Pancreas (tissue), 10 donors: Measurements from ENCODE around the gene ALDOB. TPM values are rescaled to one million over a fixed set of nuclear protein-coding genes. Genes with fewer than 3 reads are reported as not detected.

Experiments
- ATAC-seq, 4 donors: fragments of 200-7000 bp; cut with Tn5 transposase; one replicate each; pipeline versions ENCODE4 v1.8.0 to v1.9.1; 2020; ENCODE audit warnings: mild to moderate bottlenecking in 4 of 4, moderate library complexity in 4 of 4
- DNase-seq, 6 donors: peaks; one replicate each; pipeline ENCODE4 v3.0.0-alpha.2; 2020
- FAIRE-seq: peaks from 2 replicates; lab custom pipeline; 2012; peaks lifted over from hg19 to GRCh38; lab: Jason Lieb, UNC
- H3K27ac ChIP-seq, 4 donors: fragments of 200-600 bp; sonication (generic); 1 replicate in 3 of 4; 2 replicates in 1 of 4; pipeline versions ENCODE4 v1.5.0 to v1.8.0; 2020
- H3K27me3 ChIP-seq, 4 donors: fragments of 200-600 bp; one replicate each; pipeline ENCODE4 v1.8.0; 2021
- H3K36me3 ChIP-seq, 3 donors: fragments of 200-600 bp; sonication (generic) in 1 of 3; one replicate each; pipeline versions ENCODE4 v1.5.0 to v1.8.0; 2020 to 2021
- H3K4me1 ChIP-seq, 3 donors: fragments of 200-600 bp; one replicate each; pipeline ENCODE4 v1.8.0; 2021
- H3K4me3 ChIP-seq, 4 donors: fragments of 200-600 bp; sonication (generic) in 2 of 4; one replicate each; pipeline versions ENCODE4 v1.5.0 to v1.8.0; 2020 to 2021
- H3K9me3 ChIP-seq, 4 donors: fragments of 200-600 bp; one replicate each; pipeline ENCODE4 v1.8.0; 2021
- WGBS, 2 donors: extraction: QIAGEN DNeasy Blood & Tissue Kit; methylation state at CpG; one replicate each; pipeline ENCODE4 v1.1.7; 2013; 5-methylcytosine and 5-hydroxymethylcytosine counted together
- intact Hi-C, 3 donors: fragments of 100-400 bp; cut with DNase I; formaldehyde crosslinking; loops; one replicate each; pipeline versions ENCODE4 v1.11.1 to v1.14.2; 2022
- polyA plus RNA-seq, 2 donors: library from polyadenylated mRNA; stranded (reverse); fragments of 200-250 nt; gene quantifications; one replicate each; pipeline ENCODE4 v1.2.3, GENCODE V29; 2013
- total RNA-seq, 6 donors: library from RNA; stranded (reverse); fragmentation: NEBNext Ultra II Directional in 4 of 6; extraction: Animal tissue kit (Norgen Biotek cat#: 25700) in 4 of 6; gene quantifications; one replicate each; pipeline versions ENCODE4 v1.2.1 to v1.2.4, GENCODE V29; 2021 to 2023
- TF ChIP-seq, protein P1 (sequence below), 4 donors: fragments of 200-600 bp; sonication (generic) in 3 of 4; IDR thresholded peaks; one replicate each; pipeline versions ENCODE4 v1.5.0 to v1.8.0; 2021; ENCODE audit warnings: antibody characterized with exemption in 4 of 4
- donor health status: healthy with polysubstance abuse.
- donor health status: DM: no; HTN: no; CAD: no; lungs with moderate emphysema.
- donor health status: DM: no; HTN: no; CAD: no.
- donor health status: control.
- donor health status: control.
- donor health status: Bipolar disorder and iron deficiency.
- donor health status: DM: yes; HTN: yes; CAD: no.
- donor health status: DM: no; HTN: no; CAD: no.
- donor health status: DM: no; HTN: no; CAD: no.
- donor health status: DM: yes; HTN: yes; CAD: no.

ALDOB gene
- total and polyA plus RNA-seq, 8 donors = 75.0 to 856 (median 287) TPM

DNA sequence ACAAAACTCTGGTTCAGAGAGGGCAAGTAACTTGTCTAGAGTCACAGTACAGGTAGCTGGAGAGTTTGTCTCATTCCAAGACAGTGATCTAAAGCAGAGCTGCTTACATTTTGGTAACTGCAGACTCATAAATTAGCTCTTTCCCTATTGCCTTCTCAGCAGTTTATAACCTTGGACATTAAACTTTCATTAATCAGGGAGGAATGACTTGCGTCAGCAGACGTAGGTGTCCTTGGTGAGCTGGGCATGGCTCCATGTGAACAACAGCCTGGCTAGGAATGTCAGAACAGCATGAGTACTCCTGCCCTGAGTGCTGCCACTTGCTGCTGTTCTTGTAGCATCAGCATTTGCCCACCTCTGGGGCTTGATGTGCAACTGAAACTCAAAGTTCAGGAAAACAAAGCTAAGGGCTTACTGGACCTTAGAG lies 2.2 kb upstream of the ALDOB start:
- DNase-seq (peak; percentile 68 to 91 (median 90)), ATAC-seq (peak; percentile 88 to 92 (median 91)), FAIRE-seq (no peak)

DNA sequence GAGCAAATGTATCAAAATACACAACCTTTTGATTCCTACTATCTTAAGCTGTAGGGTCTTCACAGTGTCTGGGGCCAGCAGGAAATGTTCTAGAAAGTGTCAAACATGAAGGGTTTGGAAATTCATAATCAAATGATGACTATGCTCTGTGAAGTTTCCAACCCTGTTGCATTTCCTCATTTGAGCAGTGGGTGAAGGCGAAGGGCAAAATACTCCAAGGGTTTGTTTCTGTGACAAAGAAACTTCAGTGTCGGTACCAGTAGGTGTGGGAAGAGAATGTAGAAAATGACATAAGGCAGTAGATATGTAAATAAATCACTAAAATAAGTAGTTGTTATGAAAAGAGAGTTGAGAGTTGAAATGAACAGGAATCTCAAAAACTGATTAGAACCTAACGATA lies 576 bp downstream of the ALDOB start:
- peak overlapping the region in 2 of 4 donors; percentile 19 to 20 for H3K4me3 ChIP-seq
- no peaks in the 10 kb centered on the region for H3K27me3 ChIP-seq
- ATAC-seq (peak in 3 of 4 donors; percentile 18 to 40 (median 22)), FAIRE-seq (no peak), DNase-seq (no peak)
- no peaks in the 10 kb centered on the region for H3K9me3 ChIP-seq
- H3K4me1 ChIP-seq = peaks cover 35 to 65% (median 51%) of the 10 kb centered on the region in 3 donors
- 29 to 40% methylated on average over 3 of the region's 3 CpGs for WGBS, 2 donors
- TF ChIP-seq, protein P1, sequence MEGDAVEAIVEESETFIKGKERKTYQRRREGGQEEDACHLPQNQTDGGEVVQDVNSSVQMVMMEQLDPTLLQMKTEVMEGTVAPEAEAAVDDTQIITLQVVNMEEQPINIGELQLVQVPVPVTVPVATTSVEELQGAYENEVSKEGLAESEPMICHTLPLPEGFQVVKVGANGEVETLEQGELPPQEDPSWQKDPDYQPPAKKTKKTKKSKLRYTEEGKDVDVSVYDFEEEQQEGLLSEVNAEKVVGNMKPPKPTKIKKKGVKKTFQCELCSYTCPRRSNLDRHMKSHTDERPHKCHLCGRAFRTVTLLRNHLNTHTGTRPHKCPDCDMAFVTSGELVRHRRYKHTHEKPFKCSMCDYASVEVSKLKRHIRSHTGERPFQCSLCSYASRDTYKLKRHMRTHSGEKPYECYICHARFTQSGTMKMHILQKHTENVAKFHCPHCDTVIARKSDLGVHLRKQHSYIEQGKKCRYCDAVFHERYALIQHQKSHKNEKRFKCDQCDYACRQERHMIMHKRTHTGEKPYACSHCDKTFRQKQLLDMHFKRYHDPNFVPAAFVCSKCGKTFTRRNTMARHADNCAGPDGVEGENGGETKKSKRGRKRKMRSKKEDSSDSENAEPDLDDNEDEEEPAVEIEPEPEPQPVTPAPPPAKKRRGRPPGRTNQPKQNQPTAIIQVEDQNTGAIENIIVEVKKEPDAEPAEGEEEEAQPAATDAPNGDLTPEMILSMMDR (IDR thresholded peaks at IDR 0.05) = no peak
- peak overlapping the region in 2 of 4 donors; percentile 66 to 82 for H3K27ac ChIP-seq
- intact Hi-C loops = no loop called here
- peaks cover 0 to 9% (median 0%) of the 10 kb centered on the region in 3 donors for H3K36me3 ChIP-seq

More for the DNA sequence above, 2.2 kb upstream of the ALDOB start:
- Histone ChIP-seq H3K36me3 (no peaks in the 10 kb centered on the region), H3K27ac (peak overlapping the region; percentile 19 to 82 (median 58)), H3K27me3 (no peaks in the 10 kb centered on the region), H3K9me3 (no peaks in the 10 kb centered on the region), H3K4me1 (peaks cover 44 to 82% (median 68%) of the 10 kb centered on the region in 3 donors), H3K4me3 (no peak overlapping the region)
- TF ChIP-seq, protein P1 (IDR thresholded peaks at IDR 0.05) = no peak
- 11 to 14% methylated on average over 2 of the region's 2 CpGs for WGBS, 2 donors
- intact Hi-C loops = no loop called here

- DNase-seq (no peak), FAIRE-seq (no peak), ATAC-seq (no peak)
- TF ChIP-seq, protein P1 (IDR thresholded peaks at IDR 0.05) = no peak
- H3K4me3 ChIP-seq = no peak overlapping the region
- peaks cover 0 to 22% (median 0%) of the 10 kb centered on the region in 3 donors for H3K36me3 ChIP-seq
- H3K4me1 ChIP-seq = peaks cover 29 to 55% (median 49%) of the 10 kb centered on the region in 3 donors
- no peak overlapping the region for H3K27ac ChIP-seq
- no peaks in the 10 kb centered on the region for H3K9me3 ChIP-seq
- WGBS, 2 donors = 38 to 44% methylated on average over 3 of the region's 3 CpGs
- intact Hi-C loops = no loop called here
- H3K27me3 ChIP-seq = no peaks in the 10 kb centered on the region
These were observed 2.3 kb downstream of the ALDOB start for GRCh38 chr9:101433229-101433628.

DNA sequence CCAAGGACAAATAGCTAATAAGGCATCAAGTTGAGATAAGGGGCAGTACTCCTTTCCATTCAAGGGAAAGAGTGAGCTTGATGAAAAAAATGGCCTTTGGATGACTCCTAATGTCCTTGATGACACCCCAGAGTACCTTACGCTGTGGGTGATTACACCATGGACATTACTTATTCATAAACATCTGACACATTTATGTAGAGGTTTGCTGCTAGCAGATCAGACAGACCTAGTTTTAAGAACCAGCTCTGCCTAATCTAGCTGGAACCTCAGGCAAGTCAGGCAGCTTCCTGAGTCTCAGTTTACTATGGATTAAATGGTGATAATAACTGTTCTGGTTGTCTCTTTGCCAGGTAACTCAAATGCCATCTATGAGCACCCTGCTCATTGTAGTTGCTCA lies 2.8 kb downstream of the ALDOB start:
- intact Hi-C loops = no loop called here

GRCh38 chr9:101432171-101432570 lies 3.4 kb downstream of the ALDOB start:
- intact Hi-C loops = no loop called here
- no peaks in the 10 kb centered on the region for H3K27me3 ChIP-seq
- ATAC-seq = no peak
- H3K4me1 ChIP-seq = peaks cover 20 to 46% (median 44%) of the 10 kb centered on the region in 3 donors
- no peak for FAIRE-seq
- TF ChIP-seq, protein P1 (IDR thresholded peaks at IDR 0.05) = no peak
- H3K4me3 ChIP-seq = no peak overlapping the region
- no peaks in the 10 kb centered on the region for H3K9me3 ChIP-seq
- peaks cover 0 to 32% (median 0%) of the 10 kb centered on the region in 3 donors for H3K36me3 ChIP-seq
- no peak for DNase-seq
- H3K27ac ChIP-seq = no peak overlapping the region

More for the DNA sequence above, 2.8 kb downstream of the ALDOB start:
- Histone ChIP-seq H3K27ac (no peak overlapping the region), H3K27me3 (no peaks in the 10 kb centered on the region), H3K4me3 (no peak overlapping the region), H3K36me3 (peaks cover 0 to 26% (median 0%) of the 10 kb centered on the region in 3 donors), H3K9me3 (no peaks in the 10 kb centered on the region), H3K4me1 (peaks cover 25 to 52% (median 49%) of the 10 kb centered on the region in 3 donors)
- FAIRE-seq (no peak), ATAC-seq (no peak), DNase-seq (no peak)
- TF ChIP-seq, protein P1 (IDR thresholded peaks at IDR 0.05) = no peak
- WGBS, 2 donors = 67 to 73% methylated on average over 1 of the region's 1 CpG
